Stimulated activated CD4-positive, alpha-beta T cell treated with anti-CD3 and anti-CD28 coated beads, Interleukin-1b, Interleukin-23, amount 100 ng/mL, for 4 hours (primary cell): ENCODE measurements around the gene PDE8B.

Experiments used
- DNase-seq, 2 donors: peaks; one replicate each; pipeline ENCODE4 v3.0.0-alpha.2; 2020; ENCODE audit warnings: low read depth in 2 of 2

PDE8B gene

GRCh38 chr5:77398458-77398857 lies 188.0 kb downstream of the PDE8B start:
- DNase-seq: no peak

GRCh38 chr5:77398896-77399295 lies 188.4 kb downstream of the PDE8B start:
- no peak for DNase-seq

GRCh38 chr5:77400645-77401044 lies 190.2 kb downstream of the PDE8B start:
- no peak for DNase-seq

GRCh38 chr5:77402796-77403195 lies 192.3 kb downstream of the PDE8B start:
- no peak for DNase-seq

- no peak for DNase-seq
Measured at GRCh38 chr5:77407152-77407551, 196.7 kb downstream of the PDE8B start.

- DNase-seq: no peak
Measured at GRCh38 chr5:77409870-77410621, 199.6 kb downstream of the PDE8B start.

GRCh38 chr5:77413049-77413448 lies 202.6 kb downstream of the PDE8B start:
- no peak for DNase-seq

- DNase-seq: no peak
Measured at GRCh38 chr5:77418162-77418561, 207.7 kb downstream of the PDE8B start.

GRCh38 chr5:77418601-77419581 lies 208.4 kb downstream of the PDE8B start:
- DNase-seq: no peak

GRCh38 chr5:77419644-77420582 lies 209.4 kb downstream of the PDE8B start:
- no peak for DNase-seq

- DNase-seq: no peak
Measured at GRCh38 chr5:77420940-77421339, 210.5 kb downstream of the PDE8B start.

- no peak for DNase-seq
Measured at GRCh38 chr5:77423022-77423750, 212.7 kb downstream of the PDE8B start.

GRCh38 chr5:77424921-77425320 lies 214.4 kb downstream of the PDE8B start:
- DNase-seq: no peak

GRCh38 chr5:77425420-77425819 lies 214.9 kb downstream of the PDE8B start:
- DNase-seq: no peak

GRCh38 chr5:77425998-77426659 lies 215.6 kb downstream of the PDE8B start:
- no peak for DNase-seq

GRCh38 chr5:77426670-77427069 lies 216.2 kb downstream of the PDE8B start:
- DNase-seq: no peak

GRCh38 chr5:77427998-77428397 lies 217.5 kb downstream of the PDE8B start:
- DNase-seq: no peak

GRCh38 chr5:77428526-77428925 lies 218.0 kb downstream of the PDE8B start:
- DNase-seq: no peak

- DNase-seq: no peak
Measured at GRCh38 chr5:77430726-77431125, 220.2 kb downstream of the PDE8B start.

GRCh38 chr5:77431286-77431685 lies 220.8 kb downstream of the PDE8B start:
- DNase-seq: no peak
